NCI-H2227 (cell line): ENCODE measurements around the gene TMEM223.
"Not testable (repeated sequence)": the region's sequence is repeated elsewhere in the genome, so short reads cannot be mapped to it uniquely, and the experiment has no call there.

Source experiments
- DNase-seq: peaks from one replicate; lab custom pipeline; 2025; ENCODE audit not compliant: unreplicated experiment; lab: John Stamatoyannopoulos, UW

The TMEM223 gene

DNA sequence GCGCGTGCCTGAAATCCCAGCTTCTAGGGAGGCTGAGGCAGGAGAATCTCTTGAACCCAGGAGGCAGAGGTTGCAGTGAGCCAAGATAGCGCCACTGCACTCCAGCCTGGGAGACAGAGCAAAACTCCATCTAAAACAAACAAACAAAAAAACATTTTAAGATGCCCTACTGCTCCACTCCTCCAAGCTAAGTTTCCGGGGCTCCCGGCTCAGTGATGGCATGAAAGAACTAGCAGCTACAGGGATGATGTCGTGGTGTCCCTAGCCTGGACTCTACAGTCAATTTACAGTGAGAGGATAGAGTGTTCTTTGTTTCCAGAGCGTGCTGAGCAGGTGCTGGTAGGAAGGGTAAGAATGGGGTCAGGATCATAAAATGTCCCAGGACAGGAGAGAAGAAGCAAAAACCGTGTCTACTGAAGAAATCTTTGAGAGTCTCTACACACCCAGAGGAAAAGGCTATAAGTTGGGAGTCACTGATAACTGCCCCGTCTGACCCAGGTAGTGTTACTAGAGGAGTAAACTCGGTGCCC is 36.7 kb downstream of the TMEM223 start:
- DNase-seq = no peak

DNA sequence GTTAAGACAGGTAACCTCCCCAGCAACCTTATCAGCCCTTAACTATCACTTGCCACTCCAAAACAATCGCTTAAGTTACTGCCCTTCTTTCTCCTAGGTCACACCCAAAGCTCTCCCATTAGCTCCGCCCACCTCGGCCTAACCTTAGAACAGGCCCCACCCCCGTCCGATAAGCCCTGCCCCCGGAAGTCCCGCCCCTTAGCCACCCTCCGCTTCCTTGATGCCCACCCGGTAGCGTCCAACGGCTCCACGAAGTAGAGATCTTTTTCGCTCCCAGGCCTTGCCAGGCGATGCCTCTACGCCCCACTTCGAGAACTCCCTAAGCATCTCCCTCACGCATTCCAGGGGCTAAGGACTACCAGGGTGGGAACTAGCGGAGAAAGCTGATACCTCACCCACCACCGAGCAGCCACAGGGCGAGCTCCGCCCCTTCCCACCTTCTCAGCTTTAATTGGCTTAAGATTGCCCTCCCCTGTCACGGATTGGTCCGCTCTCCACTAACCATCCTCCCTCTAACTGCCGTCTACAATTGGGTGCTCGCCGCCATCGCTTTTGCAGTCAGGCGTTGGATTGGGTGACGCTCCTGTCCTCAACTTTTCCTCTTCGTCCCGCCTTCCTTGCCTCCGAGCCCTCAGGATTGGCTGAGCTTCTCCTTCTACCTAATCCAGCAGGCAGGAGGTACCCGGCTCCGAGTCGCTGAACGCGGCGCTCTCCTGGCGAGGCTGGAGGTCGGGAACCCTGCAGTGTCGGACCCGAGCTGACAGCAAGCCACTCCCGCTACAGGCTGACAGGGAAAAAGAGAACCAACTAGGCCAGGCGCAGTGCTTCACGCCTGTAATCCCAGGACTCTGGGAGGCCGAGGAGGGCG is 37.8 kb downstream of the TMEM223 start, which contains the start of gene ZBTB3:
Gene ZBTB3, minus strand, starts transcription at position 425 of the 868 bp plus-strand sequence. CDS start 496 bp downstream, outside the sequence.
- DNase-seq = peak; percentile 98

DNA sequence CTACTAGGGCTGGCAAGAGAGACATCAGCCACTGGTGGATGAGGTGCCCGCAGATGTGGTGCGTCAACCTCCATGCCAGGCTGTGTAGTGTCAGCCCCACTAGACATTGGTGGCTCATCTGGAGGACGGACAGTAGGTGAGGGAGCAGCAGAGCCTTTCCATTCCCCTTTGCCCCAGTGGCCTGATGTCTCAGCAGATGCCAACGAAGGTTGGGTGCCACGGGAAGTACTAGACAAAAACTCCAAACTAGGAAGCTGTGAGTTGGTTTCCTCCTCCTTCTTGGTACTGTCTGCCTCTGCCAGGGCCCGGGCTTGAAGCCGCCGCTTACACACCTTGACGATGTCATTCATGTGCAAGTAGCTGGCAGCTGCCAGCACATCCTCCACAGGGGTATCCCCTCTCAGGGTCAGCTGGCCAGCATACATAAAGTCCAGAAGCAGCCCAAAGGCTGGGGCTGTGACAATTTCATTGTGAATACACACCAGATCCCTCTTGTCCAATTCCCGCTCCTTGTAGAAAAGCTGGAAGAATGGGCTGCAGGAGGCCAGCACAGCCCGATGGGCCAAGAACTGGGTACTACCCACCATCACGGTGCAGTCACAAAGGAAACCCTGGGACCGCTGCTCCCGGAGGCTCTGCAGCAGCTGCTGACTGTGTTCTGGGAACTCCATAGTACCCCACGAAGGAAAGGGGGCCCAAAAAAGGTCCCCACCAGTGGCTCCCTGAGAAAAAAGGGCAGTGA is 38.6 kb downstream of the TMEM223 start:
- no peak for DNase-seq

DNA sequence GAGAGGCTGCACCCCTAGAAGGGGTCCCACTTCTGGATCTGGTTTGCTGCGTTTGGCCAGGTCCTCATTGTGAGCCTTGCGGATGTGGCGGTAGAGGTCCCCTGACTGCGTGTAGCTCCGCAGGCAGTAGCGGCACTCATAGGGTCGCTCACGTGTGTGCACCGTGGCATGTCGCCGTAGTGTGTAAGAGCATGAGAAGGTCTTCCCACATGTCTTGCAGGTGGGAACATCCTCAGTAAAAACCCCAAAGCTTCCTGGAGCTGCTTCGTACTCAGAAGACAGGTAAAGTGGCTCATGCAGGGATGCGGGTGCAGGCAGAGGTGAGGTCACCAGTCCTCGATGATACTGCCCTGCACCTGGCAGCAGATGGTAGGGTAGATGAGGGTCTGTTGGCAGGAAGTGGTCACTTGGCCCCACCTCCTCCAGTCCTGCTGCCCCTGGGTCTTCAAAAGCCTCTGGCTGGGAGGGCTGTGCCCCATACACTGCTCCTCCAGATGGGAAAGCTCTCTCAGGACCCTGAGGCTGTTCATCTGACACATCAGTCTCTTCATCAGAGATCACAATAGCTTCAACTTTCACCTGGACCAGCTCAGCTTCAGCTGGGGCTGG is 39.5 kb downstream of the TMEM223 start:
- no peak for DNase-seq

DNA sequence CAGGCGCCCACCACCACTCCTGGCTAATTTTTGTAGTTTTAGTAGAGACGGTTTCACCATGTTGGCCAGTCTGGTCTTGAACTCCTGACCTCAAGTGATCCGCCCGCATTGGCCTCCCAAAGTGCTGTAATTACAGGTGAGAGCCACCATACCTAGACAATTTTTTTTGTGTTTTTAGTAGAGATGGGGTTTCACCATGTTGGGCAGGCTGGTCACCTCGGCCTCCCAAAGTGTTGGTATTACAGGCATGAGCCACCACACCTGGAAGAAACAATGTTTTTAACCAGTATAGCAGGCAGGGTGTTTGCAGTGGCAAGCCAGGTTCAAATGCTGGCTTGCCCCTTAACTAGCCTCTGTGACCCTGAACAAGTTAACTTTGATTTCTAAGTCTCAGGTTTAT is 41.9 kb downstream of the TMEM223 start:
- DNase-seq = not testable (repeated sequence)

DNA sequence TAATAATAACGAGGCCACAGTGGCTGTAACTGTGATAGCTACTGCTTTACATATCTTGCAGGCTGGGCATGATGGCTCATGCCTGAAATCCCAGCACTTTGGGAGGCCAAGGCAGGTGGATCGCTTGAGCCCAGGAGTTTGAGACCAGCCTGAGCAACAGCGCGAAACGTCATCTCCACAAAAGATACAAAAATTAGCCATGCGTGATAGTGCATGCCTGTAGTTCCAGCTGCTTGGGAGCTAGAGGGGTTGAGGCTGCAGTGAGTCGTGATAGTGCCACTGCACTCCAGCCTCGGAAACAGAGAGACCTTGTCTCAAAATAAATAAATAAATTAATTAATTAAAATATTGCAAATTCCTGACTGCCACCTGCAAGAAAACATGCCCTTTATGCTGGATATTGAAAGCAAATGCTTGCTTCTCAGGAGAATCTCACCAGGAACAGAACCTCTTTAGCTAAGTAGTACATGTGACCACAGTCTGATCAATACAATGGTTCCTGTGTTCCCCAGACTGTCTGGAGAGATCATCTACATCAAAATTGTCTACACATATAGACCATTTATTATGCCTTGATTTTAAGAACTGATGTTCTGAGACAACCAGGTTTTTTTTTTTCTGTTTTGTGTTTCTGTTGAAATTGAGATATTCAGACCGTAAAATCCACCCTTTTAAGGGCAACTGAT is 44.2 kb downstream of the TMEM223 start:
- DNase-seq = no peak
